ENCODE results near the gene CALD1.

Gene CALD1

GRCh38 chr7:134901389-134902020, 122.1 kb downstream of the CALD1 start:
- DNase-seq (ENCODE audit: low read depth): peak; percentile 59
- no peak overlapping the region for H3K4me3 ChIP-seq (ENCODE audit: control insufficient read depth, low read depth, low read length)
- TF ChIP-seq CTCF (conservative IDR thresholded peaks at IDR 0.05; ENCODE audit: control insufficient read depth, insufficient read depth, low read depth, low read length): no peak

DNA sequence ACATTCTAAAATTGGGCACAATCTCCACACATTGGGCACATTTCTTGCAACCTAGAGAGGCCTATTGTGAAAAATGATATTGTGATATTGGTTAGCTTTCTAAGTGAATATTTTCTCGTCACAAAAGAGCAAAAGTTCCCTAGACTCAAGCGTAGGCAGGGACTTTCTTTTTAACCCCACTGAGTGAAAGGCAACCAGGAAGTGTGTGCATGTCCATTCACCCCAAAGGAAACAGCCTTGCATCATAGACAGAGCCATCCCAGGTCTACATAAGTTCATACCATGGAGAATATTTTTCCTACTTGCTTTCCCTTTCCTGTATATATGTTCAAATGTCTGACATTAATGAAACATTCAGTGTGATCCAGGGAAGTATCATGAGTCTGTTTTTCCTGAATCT, 122.6 kb downstream of the CALD1 start:
- no peak overlapping the region for H3K4me3 ChIP-seq (ENCODE audit: control insufficient read depth, low read depth, low read length)

GRCh38 chr7:134903073-134903790, 123.8 kb downstream of the CALD1 start:
- H3K4me3 ChIP-seq (ENCODE audit: control insufficient read depth, low read depth, low read length): no peak overlapping the region
- DNase-seq (ENCODE audit: low read depth): peak; percentile 81
- TF ChIP-seq CTCF (conservative IDR thresholded peaks at IDR 0.05; ENCODE audit: control insufficient read depth, insufficient read depth, low read depth, low read length): no peak

More for the DNA sequence above, 122.6 kb downstream of the CALD1 start:
- DNase-seq (ENCODE audit: low read depth): peak; percentile 56
- no peak for TF ChIP-seq CTCF (conservative IDR thresholded peaks at IDR 0.05; ENCODE audit: control insufficient read depth, insufficient read depth, low read depth, low read length)

DNA sequence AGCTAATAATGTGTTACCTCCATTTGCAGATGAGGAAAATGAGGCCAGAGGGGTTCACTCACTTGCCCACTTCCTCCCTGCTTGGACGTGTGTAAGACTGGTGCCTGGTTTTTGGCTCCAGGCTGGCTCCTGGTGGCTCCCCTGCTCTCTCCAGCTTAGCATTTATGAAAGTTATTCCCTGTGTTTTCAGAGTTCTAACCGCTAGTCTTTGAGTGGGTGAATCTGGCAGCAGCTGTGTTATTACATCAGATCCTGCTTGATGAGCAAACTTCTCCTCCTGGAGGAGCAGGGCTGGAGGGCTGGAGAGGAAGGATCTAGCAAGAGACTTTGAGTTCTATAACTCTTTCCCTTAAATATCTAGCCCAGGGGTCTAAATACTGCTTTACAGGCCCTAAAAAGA, 125.9 kb downstream of the CALD1 start:
- TF ChIP-seq CTCF (conservative IDR thresholded peaks at IDR 0.05; ENCODE audit: control insufficient read depth, insufficient read depth, low read depth, low read length): peak; percentile 59
- H3K4me3 ChIP-seq (ENCODE audit: control insufficient read depth, low read depth, low read length): no peak overlapping the region
- DNase-seq (ENCODE audit: low read depth): peak; percentile 97

GRCh38 chr7:134907000-134907399, 127.6 kb downstream of the CALD1 start:
- no peak for TF ChIP-seq CTCF (conservative IDR thresholded peaks at IDR 0.05; ENCODE audit: control insufficient read depth, insufficient read depth, low read depth, low read length)

GRCh38 chr7:134907639-134908038, 128.2 kb downstream of the CALD1 start:
- peak; percentile 53 for DNase-seq (ENCODE audit: low read depth)
- no peak for TF ChIP-seq CTCF (conservative IDR thresholded peaks at IDR 0.05; ENCODE audit: control insufficient read depth, insufficient read depth, low read depth, low read length)
- H3K4me3 ChIP-seq (ENCODE audit: control insufficient read depth, low read depth, low read length): no peak overlapping the region

More at GRCh38 chr7:134907000-134907399, 127.6 kb downstream of the CALD1 start:
- peak; percentile 40 for DNase-seq (ENCODE audit: low read depth)
- no peak overlapping the region for H3K4me3 ChIP-seq (ENCODE audit: control insufficient read depth, low read depth, low read length)

All from fibroblast of mammary gland (primary cell).